ENCODE data around the gene COX7C. TPM values are rescaled to one million over a fixed set of nuclear protein-coding genes. Genes with fewer than 3 reads are reported as not detected.
"Not testable (repeated sequence)": the region's sequence is repeated elsewhere in the genome, so short reads cannot be mapped to it uniquely, and the experiment has no call there.

The COX7C gene
- 2,243 TPM for polyA plus RNA-seq (2012; ENCODE audit: low read depth, missing spikeins)

DNA sequence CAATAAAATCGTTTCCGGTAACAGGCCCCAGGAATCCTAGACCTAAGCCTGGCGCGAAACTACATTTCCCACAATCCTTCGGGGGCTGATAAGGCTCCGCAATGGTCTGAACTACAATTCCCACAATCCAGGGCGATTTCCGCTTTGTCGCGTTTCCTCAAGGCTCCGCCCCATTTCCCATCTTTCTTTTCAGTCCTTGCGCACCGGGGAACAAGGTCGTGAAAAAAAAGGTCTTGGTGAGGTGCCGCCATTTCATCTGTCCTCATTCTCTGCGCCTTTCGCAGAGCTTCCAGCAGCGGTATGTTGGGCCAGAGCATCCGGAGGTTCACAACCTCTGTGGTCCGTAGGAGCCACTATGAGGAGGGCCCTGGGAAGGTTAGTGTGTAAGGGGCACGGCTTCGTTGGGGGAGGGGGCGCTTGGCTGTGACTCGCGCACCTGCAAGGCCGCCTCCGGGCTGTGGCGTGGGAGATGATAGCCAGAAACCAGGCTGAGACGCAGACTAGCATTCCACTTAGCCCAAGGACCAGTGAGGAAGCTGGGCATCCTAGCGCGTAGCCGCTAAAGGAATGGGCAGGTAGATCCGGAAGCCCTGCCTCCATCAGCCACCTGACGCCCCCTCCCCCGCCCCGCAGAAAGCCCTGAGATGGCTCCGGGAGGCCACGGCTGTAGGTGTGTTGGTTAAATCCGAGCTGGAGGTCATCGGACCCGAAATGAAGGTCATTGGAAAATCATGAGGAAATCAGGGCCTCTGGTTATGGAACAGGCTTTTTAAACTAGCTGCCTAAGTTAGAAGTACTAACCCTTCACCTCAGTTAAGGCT lies at the start of gene COX7C:
Gene COX7C (plus strand): TSS at position 186 of the 821 bp plus-strand sequence. CDS start 115 bp downstream, at position 301.
- FAIRE-seq, result peak; percentile 95

DNA sequence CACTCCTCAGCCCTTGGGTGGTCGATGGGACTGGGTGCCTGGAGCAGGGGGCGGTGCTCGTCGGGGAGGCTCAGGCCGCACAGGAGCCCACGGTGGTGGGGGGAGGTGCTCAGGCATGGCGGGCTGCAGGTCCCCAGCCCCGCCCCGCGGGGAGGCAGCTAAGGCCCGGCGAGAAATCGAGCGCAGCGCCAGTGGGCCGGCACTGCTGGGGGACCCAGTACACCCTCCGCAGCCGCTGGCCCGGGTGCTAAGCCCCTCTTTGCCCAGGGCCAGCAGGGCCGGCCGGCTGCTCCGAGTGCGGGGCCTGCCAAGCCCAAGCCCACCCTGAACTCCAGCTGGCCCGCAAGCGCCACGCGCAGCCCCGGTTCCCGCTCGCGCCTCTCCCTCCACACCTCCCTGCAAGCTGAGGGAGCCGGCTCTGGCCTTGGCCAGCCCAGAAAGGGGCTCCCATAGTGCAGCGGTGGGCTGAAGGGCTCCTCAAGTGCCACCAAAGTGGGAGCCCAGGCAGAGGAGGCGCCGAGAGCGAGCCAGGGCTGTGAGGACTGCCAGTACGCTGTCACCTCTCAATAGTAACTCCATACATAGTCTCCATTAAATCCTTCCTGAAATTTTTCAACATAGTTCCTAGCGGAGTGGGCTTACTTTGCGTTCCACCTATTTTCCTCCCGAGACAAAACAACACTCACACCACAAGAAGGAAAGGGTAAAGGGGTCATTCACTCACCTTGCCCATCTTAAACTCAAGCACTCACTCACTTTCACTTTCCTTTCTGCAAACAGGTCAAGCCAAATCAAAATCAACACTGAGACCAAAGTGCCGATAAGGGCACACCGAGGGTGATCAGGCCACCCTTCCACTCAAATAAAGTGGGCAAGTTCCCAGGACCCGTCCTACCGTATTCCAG lies 48.0 kb upstream of the COX7C start:
- FAIRE-seq; DNase-seq (ENCODE audit: insufficient read length, low spot score): not testable (repeated sequence)

More for the DNA sequence above, at the start of gene COX7C:
- peak; percentile 69 for DNase-seq (ENCODE audit: insufficient read length, low spot score)
- no peak for TF ChIP-seq PAX5 (IDR thresholded peaks at IDR 0.05; ENCODE audit: insufficient read depth, low read length, severe bottlenecking)
- peak; percentile 87 for TF ChIP-seq POLR2A (IDR thresholded peaks at IDR 0.05; ENCODE audit: low read depth, low read length)
- TF ChIP-seq TAF1 (IDR thresholded peaks at IDR 0.05; ENCODE audit: low read depth, low read length), result peak; percentile 88
- peak; percentile 46 for TF ChIP-seq SPI1 (IDR thresholded peaks at IDR 0.05; ENCODE audit: low read depth, low read length)
- TF ChIP-seq POU2F2 (IDR thresholded peaks at IDR 0.05; ENCODE audit: low read depth, low read length), result 0 out of 2 replicates have a peak, but pooled peaks have one; percentile 43
- peak; percentile 86 for TF ChIP-seq POLR2AphosphoS5 (IDR thresholded peaks at IDR 0.05; ENCODE audit: low read depth, low read length)

DNA sequence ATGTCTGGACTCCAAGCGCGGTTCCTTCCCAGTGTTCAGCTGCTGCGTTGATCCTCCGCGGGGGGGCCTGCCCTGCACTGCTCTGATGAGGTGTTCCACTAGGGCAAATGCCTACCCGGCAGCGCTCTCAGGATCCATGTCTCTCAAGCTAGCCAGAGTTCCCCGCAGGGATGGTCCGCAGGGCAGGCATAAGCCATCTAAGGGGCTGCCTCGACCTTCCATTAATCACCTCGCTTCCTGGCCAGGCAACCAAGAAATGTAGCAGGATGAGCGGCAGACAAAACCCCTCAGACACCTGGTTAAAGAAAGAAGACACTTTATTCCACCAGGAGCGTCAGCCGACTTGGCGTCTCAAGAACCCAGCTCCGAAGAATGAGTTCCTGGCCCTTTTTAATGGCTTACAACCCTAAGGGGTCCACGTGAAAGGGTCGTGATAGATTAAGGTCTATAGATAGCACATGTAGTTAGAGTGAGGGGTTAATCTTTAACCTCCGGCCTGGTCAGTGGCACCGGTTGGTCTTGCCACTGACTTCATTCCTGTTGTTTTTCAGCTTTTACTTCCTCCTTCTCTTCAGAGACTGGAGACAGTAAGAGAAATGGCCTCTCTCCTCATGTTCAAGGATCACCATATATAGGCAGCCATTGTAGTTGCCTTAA lies 47.2 kb upstream of the COX7C start:
- no peak for FAIRE-seq
- TF ChIP-seq TAF1 (IDR thresholded peaks at IDR 0.05; ENCODE audit: low read depth, low read length) (no peak), POLR2AphosphoS5 (IDR thresholded peaks at IDR 0.05; ENCODE audit: low read depth, low read length) (no peak)
- no peak for DNase-seq (ENCODE audit: insufficient read length, low spot score)

- FAIRE-seq; DNase-seq (ENCODE audit: insufficient read length, low spot score): not testable (repeated sequence)
Measured at GRCh38 chr5:86571109-86571508, 46.6 kb upstream of the COX7C start.

GRCh38 chr5:86572825-86573517 lies 44.8 kb upstream of the COX7C start:
- FAIRE-seq (no peak), DNase-seq (ENCODE audit: insufficient read length, low spot score) (no peak)
- TF ChIP-seq TAF1 (IDR thresholded peaks at IDR 0.05; ENCODE audit: low read depth, low read length), result no peak
- TF ChIP-seq PAX5 (IDR thresholded peaks at IDR 0.05; ENCODE audit: insufficient read depth, low read length, severe bottlenecking), result no peak
- no peak for TF ChIP-seq POLR2AphosphoS5 (IDR thresholded peaks at IDR 0.05; ENCODE audit: low read depth, low read length)
- TF ChIP-seq POU2F2 (IDR thresholded peaks at IDR 0.05; ENCODE audit: low read depth, low read length), result no peak
- TF ChIP-seq POLR2A (IDR thresholded peaks at IDR 0.05; ENCODE audit: low read depth, low read length), result no peak
- no peak for TF ChIP-seq SPI1 (IDR thresholded peaks at IDR 0.05; ENCODE audit: low read depth, low read length)

GRCh38 chr5:86579502-86579901 lies 38.2 kb upstream of the COX7C start:
- FAIRE-seq, result no peak
- DNase-seq (ENCODE audit: insufficient read length, low spot score), result no peak
- TF ChIP-seq POLR2A (IDR thresholded peaks at IDR 0.05; ENCODE audit: low read depth, low read length) (no peak), POU2F2 (IDR thresholded peaks at IDR 0.05; ENCODE audit: low read depth, low read length) (no peak), PAX5 (IDR thresholded peaks at IDR 0.05; ENCODE audit: insufficient read depth, low read length, severe bottlenecking) (no peak), POLR2AphosphoS5 (IDR thresholded peaks at IDR 0.05; ENCODE audit: low read depth, low read length) (no peak), TAF1 (IDR thresholded peaks at IDR 0.05; ENCODE audit: low read depth, low read length) (no peak), SPI1 (IDR thresholded peaks at IDR 0.05; ENCODE audit: low read depth, low read length) (no peak)

DNA sequence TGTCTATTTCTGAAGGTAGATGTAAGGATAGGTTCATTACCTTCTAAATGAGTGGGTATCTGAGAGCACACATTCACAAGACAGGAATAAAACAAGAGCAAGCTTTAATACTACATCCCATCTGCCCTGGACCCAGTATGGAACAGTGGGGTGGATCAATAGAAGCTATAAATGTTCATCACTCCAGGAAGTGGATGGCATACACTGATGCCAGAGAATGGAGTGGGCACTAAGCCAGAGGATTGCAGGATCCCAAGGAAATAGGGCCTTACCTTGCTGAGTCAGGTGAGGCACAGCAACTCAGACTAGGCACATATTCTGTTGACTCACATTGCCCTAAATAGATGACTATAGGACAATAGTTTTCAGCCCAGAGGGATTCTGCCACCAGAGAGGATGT lies 21.3 kb upstream of the COX7C start:
- FAIRE-seq, result no peak
- no peak for DNase-seq (ENCODE audit: insufficient read length, low spot score)
- no peak for TF ChIP-seq POLR2AphosphoS5 (IDR thresholded peaks at IDR 0.05; ENCODE audit: low read depth, low read length)
- TF ChIP-seq SPI1 (IDR thresholded peaks at IDR 0.05; ENCODE audit: low read depth, low read length), result no peak
- no peak for TF ChIP-seq POU2F2 (IDR thresholded peaks at IDR 0.05; ENCODE audit: low read depth, low read length)
- no peak for TF ChIP-seq PAX5 (IDR thresholded peaks at IDR 0.05; ENCODE audit: insufficient read depth, low read length, severe bottlenecking)
- no peak for TF ChIP-seq POLR2A (IDR thresholded peaks at IDR 0.05; ENCODE audit: low read depth, low read length)
- no peak for TF ChIP-seq TAF1 (IDR thresholded peaks at IDR 0.05; ENCODE audit: low read depth, low read length)

GRCh38 chr5:86605881-86606280 lies 11.9 kb upstream of the COX7C start:
- no peak for TF ChIP-seq POLR2A (IDR thresholded peaks at IDR 0.05; ENCODE audit: low read depth, low read length)
- TF ChIP-seq SPI1 (IDR thresholded peaks at IDR 0.05; ENCODE audit: low read depth, low read length), result no peak
- TF ChIP-seq POLR2AphosphoS5 (IDR thresholded peaks at IDR 0.05; ENCODE audit: low read depth, low read length), result no peak
- DNase-seq (ENCODE audit: insufficient read length, low spot score) (no peak), FAIRE-seq (no peak)

DNA sequence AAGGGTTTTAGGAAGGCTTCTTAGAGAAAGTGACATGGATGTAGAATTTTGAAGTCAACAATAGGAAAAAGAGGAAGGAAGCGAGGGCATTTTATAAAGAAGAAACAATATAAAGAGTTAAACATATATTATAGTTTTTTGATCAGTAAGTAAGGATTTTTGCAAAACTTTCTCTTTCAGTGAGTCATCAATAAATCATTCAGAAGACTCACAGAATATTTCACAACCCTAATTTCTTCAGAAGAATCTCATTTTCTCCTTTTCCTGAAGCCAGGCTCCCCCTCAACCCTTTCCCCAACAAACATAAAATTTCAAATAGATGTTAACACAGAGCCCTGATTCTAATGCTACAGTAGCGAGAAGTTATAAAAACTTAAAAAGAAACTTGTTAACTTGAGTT lies 4.3 kb upstream of the COX7C start:
- DNase-seq (ENCODE audit: insufficient read length, low spot score) (no peak), FAIRE-seq (no peak)
- no peak for TF ChIP-seq PAX5 (IDR thresholded peaks at IDR 0.05; ENCODE audit: insufficient read depth, low read length, severe bottlenecking)
- TF ChIP-seq SPI1 (IDR thresholded peaks at IDR 0.05; ENCODE audit: low read depth, low read length), result no peak
- no peak for TF ChIP-seq POU2F2 (IDR thresholded peaks at IDR 0.05; ENCODE audit: low read depth, low read length)
- no peak for TF ChIP-seq POLR2A (IDR thresholded peaks at IDR 0.05; ENCODE audit: low read depth, low read length)
- no peak for TF ChIP-seq POLR2AphosphoS5 (IDR thresholded peaks at IDR 0.05; ENCODE audit: low read depth, low read length)
- TF ChIP-seq TAF1 (IDR thresholded peaks at IDR 0.05; ENCODE audit: low read depth, low read length), result no peak

Data from GM12891 (cell line).